NCI-H510A (cell line): ENCODE data around the gene PCDHGB3.

Experiments
- DNase-seq: peaks from one replicate; lab custom pipeline; 2025; lab: John Stamatoyannopoulos, UW

PCDHGB3 gene

DNA sequence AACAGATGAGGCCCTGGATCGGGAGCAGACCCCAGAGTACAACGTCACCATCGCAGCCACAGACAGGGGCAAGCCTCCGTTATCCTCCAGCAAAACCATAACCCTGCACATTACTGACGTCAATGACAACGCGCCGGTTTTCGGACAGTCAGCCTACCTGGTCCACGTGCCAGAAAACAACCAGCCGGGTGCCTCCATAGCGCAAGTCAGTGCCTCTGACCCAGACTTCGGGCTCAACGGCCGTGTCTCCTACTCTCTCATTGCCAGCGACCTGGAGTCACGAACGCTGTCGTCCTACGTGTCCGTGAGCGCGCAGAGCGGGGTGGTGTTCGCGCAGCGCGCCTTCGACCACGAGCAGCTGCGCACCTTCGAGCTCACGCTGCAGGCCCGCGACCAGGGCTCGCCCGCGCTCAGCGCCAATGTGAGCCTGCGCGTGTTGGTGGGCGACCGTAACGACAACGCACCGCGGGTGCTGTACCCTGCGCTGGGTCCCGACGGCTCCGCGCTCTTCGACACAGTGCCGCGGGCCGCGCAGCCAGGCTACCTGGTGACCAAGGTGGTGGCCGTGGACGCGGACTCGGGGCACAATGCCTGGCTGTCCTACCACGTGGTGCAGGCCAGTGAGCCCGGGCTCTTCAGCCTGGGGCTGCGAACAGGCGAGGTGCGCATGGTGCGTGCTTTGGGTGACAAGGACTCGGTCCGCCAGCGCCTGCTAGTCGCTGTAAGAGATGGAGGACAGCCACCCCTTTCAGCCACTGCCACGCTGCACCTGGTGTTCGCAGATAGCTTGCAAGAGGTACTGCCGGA, 49.2 kb downstream of the PCDHGB3 start:
- DNase-seq: no peak

DNA sequence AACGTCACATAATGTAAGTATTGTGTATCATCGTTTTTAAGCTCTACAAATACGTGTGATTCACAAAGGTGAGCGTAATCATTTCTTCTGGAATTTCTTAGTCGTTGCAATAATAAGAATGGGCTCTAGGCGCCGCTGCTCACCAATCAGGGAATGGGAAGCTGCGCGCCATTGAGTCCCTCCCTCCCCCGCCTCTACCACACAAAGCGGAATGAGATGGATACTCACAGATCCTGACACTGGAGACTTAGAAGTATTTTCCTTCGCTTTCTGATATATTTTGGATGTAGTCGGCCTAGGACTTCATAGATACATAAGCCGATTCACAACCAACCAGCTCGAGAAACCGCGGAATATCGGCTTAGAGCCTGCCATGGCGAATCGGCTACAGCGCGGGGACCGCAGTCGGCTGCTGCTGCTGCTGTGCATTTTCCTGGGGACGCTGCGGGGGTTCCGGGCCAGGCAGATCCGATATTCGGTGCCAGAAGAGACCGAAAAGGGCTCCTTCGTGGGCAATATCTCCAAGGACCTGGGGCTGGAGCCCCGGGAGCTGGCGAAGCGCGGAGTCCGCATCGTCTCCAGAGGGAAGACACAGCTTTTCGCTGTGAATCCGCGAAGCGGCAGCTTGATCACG, 50.9 kb downstream of the PCDHGB3 start, which contains the start of gene PCDHGA11:
Gene PCDHGA11, plus strand, starts transcription at position 197 of the 634 bp plus-strand sequence. Its CDS starts 177 bp downstream, at position 374.
- no peak for DNase-seq

DNA sequence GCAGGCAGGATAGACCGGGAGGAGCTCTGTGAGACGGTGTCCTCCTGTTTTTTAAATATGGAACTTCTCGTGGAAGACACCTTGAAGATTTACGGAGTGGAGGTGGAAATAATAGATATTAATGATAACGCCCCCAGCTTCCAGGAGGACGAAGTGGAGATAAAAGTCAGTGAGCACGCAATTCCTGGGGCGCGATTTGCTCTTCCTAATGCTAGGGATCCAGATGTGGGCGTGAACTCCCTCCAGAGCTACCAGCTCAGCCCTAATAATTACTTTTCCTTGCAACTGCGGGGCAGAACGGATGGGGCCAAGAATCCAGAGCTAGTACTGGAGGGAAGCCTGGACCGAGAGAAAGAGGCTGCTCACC, 51.4 kb downstream of the PCDHGB3 start:
- DNase-seq: no peak
